GM19452 (cell line): ENCODE measurements around the gene ANKRD33B.

Source experiments
- ATAC-seq: cut with Tn5 transposase; IDR thresholded peaks from one replicate; pipeline ENCODE4 v1.9.1; 2021; ENCODE audit not compliant: unreplicated experiment

Gene ANKRD33B

DNA sequence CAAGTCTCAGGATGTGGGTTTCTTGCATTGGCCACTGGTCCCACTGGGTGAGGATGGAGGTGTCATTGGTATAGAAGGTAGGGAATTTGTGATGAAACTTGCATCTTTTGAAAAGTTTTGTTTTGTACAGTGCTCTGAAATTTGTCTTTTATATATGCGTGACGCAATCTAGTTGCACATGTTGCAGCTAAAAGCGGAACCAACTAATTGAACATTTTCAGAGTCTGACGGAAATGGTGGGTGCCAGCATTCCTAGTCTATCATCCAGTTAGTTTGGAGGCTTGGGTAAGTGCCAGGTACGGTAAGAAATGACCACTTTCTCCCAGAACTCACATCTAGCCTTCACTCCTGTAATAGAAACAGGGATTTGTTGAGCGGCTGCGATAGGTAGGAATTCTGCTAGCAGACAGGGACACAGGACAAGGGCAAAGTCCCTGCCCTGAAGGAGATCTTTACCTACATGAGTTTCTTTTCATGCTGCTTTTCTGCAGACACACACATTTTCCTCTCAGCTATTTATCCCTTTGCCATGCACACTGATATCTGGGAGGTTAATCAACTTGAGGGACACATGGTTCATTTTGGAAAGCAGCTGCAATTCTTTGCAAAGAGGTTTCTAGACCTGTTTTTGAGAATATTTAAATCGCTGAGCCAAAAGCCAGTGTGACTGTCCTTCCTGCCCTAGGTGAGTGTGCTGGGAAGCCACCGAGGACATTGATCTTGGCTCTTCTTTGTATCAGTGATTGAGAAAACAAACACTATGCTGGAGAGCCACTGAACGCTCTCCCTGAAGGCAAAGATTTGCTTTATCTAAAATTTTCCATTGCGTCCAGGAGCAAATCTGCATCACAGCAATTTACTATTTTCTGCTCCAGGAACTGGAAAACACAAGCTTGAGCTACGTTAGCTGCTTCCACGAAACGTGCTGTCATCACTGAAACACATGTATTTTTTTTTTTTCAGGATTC lies 107.5 kb downstream of the ANKRD33B start:
- no peak for ATAC-seq

DNA sequence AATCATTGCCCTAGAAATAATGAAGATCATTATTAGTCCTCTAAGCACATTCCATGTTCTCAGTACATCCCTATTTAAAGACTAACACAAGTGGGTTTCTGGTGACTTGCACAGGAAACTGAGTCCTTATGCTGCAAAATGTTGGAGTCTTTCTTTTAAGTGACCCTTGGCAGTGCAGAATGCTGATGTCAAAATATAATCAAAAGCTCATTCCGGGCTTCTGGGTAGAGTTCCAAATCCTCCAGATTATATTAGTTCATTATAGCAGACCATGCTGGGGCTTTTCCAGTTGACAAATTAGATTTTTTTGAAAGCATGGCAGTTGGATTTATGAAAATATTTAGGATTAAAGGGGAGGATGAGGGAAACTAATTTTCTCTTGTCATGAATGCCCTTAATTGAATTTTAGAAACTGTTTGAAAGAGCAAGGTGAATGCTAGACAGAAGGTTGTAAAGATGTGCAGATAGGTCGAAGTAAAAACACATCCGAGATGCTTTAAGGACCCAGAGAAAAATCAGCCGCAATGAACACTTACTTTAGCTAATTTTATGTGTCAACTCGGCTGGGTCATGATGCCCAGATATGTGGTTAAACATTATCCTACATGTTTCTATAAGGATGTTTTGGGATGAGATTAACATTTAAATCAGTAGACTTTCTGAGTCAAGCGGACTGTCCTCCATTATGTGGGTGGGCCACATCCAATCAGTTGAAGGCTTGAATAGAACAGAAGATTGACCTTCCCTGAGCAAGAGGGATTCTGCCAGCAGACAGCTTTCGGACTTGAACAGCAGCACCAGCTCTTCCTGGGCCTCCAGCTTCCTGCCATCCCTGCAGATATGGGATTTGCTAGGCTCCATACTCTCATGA lies 108.5 kb downstream of the ANKRD33B start:
- no peak for ATAC-seq

GRCh38 chr5:10673017-10673389 lies 109.1 kb downstream of the ANKRD33B start:
- no peak for ATAC-seq

- no peak for ATAC-seq
Measured at GRCh38 chr5:10673407-10673806, 109.5 kb downstream of the ANKRD33B start.

DNA sequence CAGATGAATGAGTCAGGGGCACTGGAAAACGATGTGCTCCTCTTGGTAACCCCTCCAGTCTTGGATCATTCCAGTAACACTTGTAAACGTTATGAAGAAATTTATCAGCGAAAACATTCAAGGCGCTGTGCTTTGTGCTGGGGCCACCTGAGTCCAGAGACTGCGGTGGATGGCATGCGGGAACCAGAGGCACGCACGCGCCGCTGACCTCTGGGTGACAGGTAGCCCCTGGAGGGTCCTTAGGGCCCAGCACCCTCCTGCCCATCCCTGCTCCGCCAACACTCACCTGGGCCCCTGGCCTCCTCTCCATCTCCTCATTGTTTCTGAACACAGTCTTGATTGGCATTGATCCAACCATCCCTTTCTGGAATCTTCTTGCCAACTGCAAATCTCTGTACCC lies 110.2 kb downstream of the ANKRD33B start:
- no peak for ATAC-seq

DNA sequence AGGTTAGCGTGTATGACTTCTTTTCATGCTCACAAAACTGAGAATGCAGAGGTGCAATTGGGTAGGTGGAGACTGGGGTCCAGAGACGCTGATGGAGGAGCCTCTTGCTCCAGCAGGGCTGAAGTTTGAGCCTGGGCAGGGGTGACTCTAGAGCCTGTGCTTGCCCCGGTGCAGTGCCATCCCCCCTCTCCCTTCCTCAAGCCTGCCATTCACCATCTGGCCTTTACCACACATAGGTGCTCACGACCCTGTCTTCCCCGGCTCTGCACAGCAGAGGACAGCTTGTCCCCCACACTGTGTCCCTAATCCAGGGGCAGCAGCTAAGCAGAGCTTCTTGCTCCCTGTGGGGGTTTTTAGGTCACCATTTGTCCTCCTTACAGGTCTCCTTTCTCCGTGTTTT lies 110.7 kb downstream of the ANKRD33B start:
- no peak for ATAC-seq

DNA sequence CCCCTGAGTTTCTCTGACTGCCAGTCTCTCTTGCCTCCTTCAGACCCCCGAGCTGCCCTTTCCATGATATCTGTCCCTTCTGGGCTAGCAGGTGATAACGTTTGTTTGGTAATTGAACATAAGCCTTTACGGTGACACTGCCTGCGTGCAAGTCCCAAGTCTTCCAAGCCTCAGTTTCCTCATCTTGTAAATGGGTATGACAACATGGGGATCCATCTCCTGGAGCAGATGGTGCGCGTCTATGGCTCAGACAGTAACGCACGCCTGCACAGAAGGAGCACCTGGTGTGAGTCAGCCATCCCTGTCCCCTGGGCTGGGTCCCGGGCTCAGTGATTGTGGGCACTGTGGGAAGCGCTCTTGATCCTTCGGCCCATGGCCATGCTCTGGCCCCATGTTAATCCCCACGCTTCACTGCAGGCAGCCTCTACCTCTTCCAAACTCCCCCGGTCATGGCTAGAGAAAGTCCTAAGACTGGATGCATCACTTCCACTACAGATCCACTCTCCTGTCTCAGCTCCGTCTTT lies 111.4 kb downstream of the ANKRD33B start:
- ATAC-seq, result no peak

GRCh38 chr5:10676224-10676623 lies 112.4 kb downstream of the ANKRD33B start:
- ATAC-seq, result no peak

GRCh38 chr5:10676946-10677345 lies 113.1 kb downstream of the ANKRD33B start:
- ATAC-seq, result no peak

- no peak for ATAC-seq
Measured at GRCh38 chr5:10677533-10677932, 113.7 kb downstream of the ANKRD33B start.

DNA sequence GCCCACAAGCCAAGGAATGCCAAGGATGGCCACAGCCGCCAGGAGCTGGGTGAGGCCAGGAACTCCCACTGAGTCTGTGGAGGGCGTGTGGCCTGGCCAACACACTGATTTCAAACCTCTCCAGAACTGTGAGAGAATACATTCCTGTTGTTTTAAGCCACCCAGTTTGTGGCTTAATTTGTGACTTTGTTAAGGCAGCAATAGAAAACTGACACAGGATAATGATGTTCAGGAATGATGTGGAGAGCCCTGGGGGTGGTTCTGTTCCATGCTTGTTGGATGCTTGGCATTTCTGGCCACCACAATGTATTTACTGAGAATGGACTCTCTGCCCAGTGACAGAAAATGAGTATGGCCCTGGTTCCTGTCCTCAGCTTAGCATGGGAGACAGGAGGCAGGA lies 114.4 kb downstream of the ANKRD33B start:
- no peak for ATAC-seq

- no peak for ATAC-seq
Measured at GRCh38 chr5:10679336-10679988, 115.6 kb downstream of the ANKRD33B start.

- no peak for ATAC-seq
Measured at GRCh38 chr5:10680876-10681481, 117.1 kb downstream of the ANKRD33B start.

GRCh38 chr5:10681731-10682679 lies 118.1 kb downstream of the ANKRD33B start:
- no peak for ATAC-seq

- ATAC-seq, result no peak
Measured at GRCh38 chr5:10682801-10683525, 119.1 kb downstream of the ANKRD33B start.

DNA sequence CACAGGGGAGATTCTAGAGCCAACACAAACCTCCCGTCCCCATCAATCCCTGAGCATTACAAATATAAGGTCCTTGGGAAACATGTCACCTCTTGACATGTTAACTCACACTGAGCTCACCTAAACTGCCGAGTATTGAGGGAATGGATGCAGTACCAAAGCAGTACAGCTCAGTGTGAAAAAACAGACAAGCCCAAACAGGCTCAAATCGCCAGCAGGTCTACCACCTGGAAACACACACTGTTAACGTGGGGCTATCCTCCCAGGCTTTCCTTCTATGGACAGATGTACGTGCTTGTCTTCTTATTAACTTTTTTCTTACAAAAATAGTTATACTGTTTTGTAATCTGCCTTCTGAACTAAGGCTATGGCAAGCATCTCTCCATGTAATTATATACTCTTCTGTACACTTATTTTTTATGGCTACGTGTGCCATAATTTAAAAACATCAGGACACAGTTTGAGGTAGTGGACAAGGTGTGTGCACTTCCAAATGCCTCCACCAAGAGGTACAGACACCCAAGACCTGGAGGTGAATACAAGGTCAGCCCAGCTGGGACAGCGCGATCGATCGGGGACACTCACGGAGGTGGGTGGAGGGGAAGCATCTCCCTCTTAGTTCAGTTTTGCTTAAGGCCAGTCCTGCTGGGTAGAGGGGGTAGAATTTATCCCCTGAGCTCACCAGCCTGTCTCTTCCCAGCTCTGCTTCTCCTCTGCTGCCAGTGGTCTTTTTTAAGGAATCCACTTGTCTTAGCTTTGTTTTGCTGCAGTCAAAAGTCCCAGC lies 120.6 kb downstream of the ANKRD33B start:
- peak; percentile 36 for ATAC-seq

GRCh38 chr5:10685115-10685521 lies 121.2 kb downstream of the ANKRD33B start:
- ATAC-seq, result peak; percentile 80

- ATAC-seq, result no peak
Measured at GRCh38 chr5:10686890-10687289, 123.0 kb downstream of the ANKRD33B start.
